Right ventricle myocardium inferior (tissue), 1 donor: ENCODE data around the gene DES. TPM values are rescaled to one million over a fixed set of nuclear protein-coding genes. Genes with fewer than 3 reads are reported as not detected.
A peak's percentile ranks its signal among the peaks of the same experiment; 100 is the strongest.

Source experiments
- ATAC-seq: fragments of 200-7000 bp; cut with Tn5 transposase; one replicate; pipeline ENCODE4 v1.9.1; 2020; ENCODE audit warnings: mild to moderate bottlenecking, moderate library complexity
- DNase-seq: peaks from one replicate; pipeline ENCODE4 v3.0.0; 2021; ENCODE audit errors: missing footprints
- intact Hi-C: fragments of 100-400 bp; cut with DNase I; formaldehyde crosslinking; loops from one replicate; pipeline ENCODE4 v1.11.0; 2022
- total RNA-seq: library from RNA; stranded (reverse); fragmentation: NEBNext Ultra II Directional; extraction: Animal tissue kit (Norgen Biotek cat#: 25700); gene quantifications from one replicate; pipeline ENCODE4 v1.2.1, GENCODE V29; 2021
- donor health status: DM: no; HTN: yes; CAD: no; lungs with severe emphysema.

Gene DES
- total RNA-seq, 1 donor from 2014 or later = 13,356 TPM

DNA sequence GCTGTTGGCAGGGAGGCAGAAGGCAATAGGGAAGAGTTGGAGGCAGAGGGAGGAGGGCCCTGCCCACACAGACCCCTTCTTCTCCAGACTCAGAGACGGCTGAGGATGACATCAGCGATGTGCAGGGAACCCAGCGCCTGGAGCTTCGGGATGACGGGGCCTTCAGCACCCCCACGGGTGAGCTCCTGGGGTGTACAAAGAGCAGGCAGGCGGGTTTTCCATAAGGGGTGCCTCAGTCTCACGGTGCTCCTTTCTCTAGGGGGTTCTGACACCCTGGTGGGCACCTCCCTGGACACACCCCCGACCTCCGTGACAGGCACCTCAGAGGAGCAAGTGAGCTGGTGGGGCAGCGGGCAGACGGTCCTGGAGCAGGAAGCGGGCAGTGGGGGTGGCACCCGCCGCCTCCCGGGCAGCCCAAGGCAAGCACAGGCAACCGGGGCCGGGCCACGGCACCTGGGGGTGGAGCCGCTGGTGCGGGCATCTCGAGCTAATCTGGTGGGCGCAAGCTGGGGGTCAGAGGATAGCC lies 26.5 kb downstream of the DES start:
- intact Hi-C loops = no loop called here
- ATAC-seq = no peak
- no peak for DNase-seq

DNA sequence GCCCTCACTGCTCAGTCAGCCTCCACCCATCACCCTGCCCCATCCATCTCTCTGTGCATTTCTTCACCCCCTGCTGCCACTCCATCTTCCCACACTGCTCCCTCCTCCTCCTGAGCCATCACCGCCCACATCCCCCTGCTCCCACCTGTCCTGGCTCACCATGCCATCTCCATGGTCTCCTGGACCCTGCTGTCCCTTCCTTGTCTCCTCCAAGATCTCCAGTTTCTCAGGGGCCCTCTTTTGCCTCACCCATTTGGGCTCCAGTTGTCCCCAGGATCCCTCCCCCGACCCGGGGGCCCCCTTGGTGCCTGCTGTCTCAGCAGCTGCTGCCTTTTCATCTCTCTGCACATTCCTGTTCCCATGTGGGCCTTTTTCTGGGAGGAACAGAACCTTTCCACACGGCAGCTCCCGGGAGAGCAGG lies 27.1 kb downstream of the DES start:
- intact Hi-C loops = no loop called here
- DNase-seq = no peak
- no peak for ATAC-seq

DNA sequence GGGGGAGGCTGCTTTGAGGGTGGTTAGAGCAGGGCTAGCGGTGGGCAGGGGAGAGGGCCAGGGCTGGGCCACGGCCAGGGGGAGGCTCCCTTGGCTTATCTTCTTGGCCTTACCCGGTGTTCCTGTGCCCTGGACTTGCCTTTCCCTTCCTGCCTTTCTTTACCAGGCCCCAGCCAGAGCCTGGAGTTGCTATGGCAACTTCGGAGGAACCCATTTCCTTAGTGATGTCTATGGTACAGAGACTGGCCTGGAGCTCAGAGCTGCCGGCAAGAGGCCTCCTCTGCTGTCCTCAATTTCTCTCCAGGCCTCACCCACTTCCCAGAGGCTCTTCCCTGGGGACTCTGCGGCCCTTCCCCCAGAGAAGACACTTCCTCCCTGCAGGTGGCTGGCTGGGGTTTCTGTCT lies 27.9 kb downstream of the DES start:
- intact Hi-C loops = no loop called here
- DNase-seq (no peak), ATAC-seq (peak; percentile 65)

DNA sequence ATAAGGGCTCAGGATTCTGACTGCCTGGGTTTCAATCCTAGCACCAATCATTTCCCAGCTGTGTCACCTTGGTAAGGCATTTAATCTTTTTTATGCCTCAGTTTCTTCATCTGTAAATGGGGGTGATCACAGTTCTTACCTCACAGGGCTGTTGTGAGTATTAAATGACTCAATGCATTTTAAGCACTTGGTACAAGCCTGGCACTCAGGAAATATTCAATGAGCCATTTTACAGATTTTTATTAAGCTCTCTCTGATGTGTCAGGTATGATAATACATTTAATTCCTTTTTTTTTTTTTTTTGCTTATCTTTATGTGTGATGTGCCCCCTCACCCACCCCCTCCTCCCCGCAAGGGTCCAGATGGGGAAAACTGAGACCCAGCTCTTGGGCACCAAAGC lies 28.5 kb downstream of the DES start:
- intact Hi-C loops = no loop called here
- ATAC-seq (no peak), DNase-seq (no peak)

DNA sequence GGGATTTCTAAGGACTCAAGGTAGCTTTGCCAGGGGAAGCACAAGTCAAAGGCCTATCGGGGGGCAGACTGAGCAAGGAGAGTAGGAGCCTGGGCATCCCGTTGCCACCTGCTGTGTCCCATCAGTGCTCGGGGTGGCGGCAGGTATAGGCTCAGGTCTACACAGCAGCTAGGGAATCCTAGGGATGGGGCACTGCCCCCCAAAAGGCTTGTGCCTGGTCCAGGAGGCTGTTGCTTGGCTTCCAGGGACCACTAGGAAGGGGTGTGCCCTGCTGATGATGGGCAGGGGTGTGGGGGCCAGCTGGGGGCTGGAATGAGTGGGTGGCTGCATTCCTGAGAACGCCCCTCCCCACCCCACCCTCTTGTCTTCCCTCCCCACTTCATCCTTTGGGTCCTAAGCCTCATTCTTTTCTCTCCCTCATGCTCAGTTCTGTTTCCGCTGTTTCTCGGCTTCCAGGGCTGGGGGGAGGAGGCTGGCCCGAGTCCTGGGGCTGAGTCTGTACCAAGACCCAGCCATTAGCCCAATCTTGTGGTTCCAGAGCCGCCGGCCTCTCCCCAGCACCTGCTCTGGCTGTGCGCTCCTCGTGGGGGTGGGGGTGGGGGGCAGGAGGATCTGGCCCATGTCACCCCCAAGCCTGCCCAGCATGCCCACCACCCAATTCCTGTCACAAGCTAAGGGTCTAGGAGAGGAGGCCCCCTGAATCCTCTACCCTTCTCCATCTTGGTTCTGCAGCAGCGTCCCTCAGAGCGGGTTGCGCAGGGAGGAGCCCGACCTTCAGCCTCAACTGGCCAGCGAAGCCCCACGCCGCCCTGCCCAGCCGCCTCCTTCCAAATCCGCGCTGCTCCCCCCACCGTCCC lies 29.3 kb downstream of the DES start:
- no peak for DNase-seq
- intact Hi-C loops = no loop called here

DNA sequence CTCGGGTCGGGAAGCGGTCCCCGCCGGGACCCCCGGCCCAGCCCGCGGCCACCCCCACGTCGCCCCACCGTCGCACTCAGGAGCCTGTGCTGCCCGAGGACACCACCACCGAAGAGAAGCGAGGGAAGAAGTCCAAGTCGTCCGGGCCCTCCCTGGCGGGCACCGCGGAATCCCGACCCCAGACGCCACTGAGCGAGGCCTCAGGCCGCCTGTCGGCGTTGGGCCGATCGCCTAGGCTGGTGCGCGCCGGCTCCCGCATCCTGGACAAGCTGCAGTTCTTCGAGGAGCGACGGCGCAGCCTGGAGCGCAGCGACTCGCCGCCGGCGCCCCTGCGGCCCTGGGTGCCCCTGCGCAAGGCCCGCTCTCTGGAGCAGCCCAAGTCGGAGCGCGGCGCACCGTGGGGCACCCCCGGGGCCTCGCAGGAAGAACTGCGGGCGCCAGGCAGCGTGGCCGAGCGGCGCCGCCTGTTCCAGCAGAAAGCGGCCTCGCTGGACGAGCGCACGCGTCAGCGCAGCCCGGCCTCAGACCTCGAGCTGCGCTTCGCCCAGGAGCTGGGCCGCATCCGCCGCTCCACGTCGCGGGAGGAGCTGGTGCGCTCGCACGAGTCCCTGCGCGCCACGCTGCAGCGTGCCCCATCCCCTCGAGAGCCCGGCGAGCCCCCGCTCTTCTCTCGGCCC lies 30.1 kb downstream of the DES start:
- no peak for ATAC-seq
- no peak for DNase-seq
- intact Hi-C loops = no loop called here

More for the DNA sequence above, 29.3 kb downstream of the DES start:
- ATAC-seq = no peak

DNA sequence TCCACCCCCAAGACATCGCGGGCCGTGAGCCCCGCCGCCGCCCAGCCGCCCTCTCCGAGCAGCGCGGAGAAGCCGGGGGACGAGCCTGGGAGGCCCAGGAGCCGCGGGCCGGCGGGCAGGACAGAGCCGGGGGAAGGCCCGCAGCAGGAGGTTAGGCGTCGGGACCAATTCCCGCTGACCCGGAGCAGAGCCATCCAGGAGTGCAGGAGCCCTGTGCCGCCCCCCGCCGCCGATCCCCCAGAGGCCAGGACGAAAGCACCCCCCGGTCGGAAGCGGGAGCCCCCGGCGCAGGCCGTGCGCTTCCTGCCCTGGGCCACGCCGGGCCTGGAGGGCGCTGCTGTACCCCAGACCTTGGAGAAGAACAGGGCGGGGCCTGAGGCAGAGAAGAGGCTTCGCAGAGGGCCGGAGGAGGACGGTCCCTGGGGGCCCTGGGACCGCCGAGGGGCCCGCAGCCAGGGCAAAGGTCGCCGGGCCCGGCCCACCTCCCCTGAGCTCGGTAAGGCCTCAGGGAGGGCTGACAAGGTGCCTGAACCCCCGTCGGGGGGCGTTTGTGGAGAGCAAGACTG lies 30.7 kb downstream of the DES start:
- ATAC-seq (no peak), DNase-seq (no peak)
- intact Hi-C loops = no loop called here

DNA sequence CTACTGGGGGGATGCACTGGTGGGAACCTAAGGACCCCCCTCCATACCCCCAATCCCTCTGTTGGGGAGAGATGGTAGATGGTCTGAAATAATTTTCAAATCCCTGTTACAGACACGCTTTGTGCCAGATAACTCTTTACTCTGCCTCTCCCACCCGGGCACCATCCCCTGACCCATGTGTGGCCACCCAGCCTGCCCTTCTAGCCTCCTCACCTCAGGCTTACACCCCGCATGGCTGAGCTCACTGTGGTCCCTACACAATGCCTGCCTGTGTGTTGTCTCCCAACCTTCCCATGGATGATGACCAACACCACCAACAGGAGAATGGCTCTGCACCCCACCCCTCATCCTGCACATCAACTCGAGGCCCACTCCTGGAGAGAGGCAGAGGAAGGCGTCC lies 31.4 kb downstream of the DES start:
- no peak for DNase-seq
- intact Hi-C loops = no loop called here
- no peak for ATAC-seq

DNA sequence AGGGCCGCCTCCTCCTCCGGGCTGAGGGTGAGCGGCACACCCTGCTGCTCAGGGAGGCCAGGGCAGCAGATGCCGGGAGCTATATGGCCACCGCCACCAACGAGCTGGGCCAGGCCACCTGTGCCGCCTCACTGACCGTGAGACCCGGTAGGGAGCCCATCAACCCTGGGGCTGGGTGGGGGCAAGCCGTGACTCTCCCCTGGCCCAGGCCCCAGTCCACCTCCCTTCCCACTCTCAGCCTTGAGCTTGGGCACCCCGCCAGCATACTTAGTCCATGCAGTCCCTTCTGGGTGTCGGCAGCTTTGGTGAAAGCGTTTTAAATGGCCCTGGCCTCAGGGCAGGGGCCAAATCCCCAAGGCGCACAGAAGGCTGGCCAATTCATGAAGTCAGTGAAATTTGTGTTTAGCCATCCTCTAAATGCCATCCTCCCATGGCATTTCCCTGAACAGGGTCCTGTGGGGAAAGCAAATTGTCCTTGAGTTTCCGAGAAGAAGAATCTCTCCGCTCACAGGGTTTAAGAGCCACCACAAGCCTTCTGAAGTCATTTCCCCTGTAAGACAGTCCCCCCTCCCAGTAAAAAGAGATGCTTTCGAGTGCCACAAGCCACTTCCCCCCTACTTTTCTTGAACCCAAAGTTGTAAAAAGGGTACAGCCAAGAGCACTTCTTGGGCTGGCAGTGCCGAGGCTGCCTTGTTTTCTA lies 33.6 kb downstream of the DES start:
- DNase-seq = peak; percentile 85
- intact Hi-C loops = loop anchor here (2.0 kb wide), 1 partner anchor 17 kb away; the partner anchor contains the start of gene SPEG
- peak; percentile 38 for ATAC-seq

DNA sequence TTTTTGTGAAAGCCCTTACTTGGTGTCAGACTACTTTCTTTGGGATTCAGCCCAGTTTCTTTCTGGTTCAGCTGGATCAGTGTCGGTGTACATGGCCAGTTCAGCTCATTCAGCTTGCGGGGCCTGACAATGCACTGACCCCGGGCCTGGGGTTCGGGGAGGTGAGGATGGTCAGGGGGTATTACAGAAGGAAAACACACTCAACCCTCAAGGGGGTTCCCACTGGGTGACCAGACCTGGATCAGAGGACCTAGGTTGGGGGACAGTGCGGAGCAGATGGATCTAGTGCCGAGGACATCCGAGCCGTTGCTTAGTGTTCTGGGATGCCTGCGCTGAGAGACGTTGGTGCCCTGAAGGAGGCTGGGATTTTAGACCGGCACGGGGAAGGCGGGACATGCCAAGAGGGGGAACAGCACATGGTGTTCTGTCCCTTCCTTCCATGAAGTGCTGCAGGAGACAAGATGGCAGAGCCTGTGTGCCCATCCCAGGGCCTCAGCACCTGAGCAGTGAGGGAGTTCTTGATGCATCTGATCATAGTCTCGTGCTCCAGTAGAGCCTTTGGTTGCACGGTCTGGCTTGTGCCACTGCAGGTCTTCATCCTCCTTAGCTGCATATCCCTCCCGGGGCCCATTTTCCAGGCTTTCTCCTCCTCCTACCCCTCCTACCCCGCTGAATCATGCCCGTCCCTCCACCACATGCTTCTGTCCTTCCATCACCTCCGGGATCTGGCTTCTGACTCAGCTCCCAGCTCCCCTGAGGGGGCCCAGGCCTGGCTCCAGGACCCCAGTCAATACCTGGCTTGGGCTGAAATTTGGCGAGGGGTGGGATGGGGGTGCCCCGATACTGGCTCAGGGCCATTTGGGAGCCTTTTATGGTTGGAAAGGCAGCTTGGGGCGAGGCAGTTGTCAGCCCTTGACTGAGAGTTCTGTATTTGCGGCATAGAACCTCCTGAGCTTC lies 34.5 kb downstream of the DES start:
- DNase-seq = no peak
- intact Hi-C loops = loop anchor here (2.0 kb wide), 1 partner anchor 18 kb away; the partner anchor contains the start of gene SPEG
- peak; percentile 63 for ATAC-seq

DNA sequence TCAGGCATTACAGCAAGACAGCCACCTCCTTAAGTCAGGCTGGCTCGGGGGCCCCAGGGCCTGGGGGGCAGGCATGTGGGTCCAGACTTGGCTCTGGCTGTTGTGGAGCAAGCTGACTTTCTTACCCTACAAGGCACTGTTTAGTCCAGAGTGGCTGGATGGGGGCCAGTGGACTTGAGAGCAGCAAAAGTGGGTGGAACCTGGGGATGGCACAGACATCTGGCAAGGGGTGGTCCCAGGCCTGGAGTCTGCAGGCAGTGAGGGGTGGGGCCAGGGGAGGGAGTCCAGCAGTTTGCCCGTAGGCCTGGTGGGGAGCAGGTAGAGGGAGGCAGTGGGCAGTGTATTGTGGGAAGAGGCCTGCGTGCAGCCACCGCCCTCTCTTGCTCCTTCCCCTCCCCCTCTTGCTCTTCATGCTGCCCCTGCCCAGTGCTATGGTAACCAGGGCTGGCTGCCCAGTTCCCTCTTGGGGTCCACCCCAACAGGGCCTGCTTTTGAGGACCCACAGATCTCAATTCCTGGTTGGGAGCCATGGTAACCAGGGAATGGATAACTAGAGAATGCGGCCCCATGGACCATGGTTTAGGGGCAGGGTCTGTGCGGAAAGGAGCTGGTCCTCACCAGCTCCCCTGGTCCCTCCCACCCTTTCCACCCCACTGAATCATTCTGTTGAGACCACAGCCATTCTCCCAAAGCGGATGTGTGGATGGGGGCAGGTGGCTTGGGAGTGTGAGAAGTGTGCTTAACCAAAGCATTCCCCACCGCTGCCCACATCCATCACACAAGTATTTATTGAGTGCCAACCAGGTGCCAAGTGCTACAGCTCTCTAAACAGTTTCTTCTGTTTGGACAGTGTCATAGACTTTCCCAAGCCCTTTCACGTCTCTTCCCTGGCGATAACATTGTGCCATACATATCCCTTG lies 35.8 kb downstream of the DES start:
- intact Hi-C loops = loop anchor here (2.0 kb wide), 1 partner anchor 19 kb away; the partner anchor contains the start of gene SPEG
- DNase-seq (peak; percentile 83), ATAC-seq (peak; percentile 57)

DNA sequence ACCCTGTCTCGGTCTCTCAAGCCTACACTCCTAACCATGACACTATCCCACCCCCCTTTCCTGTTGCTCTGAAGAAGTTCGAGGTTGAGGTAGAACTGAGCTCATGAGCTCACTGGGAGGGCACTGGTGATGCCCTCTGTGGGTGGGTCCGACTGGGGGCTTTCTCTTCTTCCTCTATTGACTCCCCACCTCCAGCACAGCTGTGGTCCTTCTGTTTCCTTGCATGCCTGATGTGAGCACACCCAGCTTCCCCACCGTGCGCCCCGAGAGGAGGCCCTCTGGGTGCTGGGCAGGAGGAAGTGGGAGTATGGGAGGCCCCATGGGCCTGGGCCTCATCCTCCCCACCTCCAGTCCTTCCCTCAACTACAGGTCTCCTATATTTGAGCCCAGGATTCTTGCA lies 37.4 kb downstream of the DES start:
- DNase-seq (no peak), ATAC-seq (no peak)
- intact Hi-C loops = no loop called here

DNA sequence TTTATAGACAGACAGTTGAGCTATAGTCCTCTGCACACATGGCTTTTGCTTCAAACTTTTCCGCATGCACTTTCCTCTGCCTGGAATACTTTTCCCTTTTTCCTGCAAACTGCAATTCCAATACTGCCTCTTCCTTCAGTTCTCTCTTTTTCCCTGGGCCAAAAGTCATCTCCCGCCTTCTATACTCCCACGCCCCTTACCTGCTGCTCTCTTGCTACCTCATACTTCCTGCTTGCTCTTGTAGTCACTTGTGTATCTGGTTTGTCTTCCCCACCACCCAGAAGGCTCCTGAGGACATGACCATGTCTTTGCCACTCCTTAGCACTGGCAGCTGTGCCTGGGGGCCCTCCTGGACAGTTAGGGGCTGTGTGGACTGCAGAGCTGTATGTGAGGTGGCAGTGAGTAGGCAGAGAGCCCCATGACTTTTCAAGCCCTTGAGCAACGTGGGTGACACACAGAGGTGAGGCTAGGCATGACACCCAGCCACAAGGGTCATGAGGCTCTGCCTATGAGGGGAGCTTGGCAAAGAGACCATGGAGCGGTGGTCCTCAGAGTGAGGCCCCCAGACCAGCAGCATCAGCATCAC lies 39.7 kb downstream of the DES start:
- intact Hi-C loops = no loop called here
- no peak for ATAC-seq
- no peak for DNase-seq

DNA sequence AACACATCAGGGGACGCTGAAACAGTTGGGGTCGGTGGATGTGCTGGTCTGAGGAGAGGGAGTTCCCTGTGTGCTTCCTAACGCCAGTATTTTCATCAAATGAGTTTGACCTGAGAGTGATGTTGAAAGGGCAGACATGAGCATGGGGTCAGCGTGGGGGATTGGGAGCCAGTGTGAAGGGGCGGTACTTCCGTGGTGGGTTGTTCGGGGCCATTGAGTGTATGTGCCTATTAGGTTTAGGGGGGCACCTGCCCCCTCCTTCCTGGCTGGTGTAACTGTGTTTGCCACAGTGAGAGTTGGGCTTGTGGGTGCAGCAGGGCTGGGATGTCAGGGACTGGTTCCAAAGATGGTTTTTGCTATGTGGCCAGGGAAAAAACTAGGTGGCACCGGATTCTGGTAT lies 40.8 kb downstream of the DES start:
- no peak for ATAC-seq
- peak; percentile 50 for DNase-seq
- intact Hi-C loops = loop anchor here (1.0 kb wide), 1 partner anchor 71 kb away; no protein-coding TSS in a partner anchor

DNA sequence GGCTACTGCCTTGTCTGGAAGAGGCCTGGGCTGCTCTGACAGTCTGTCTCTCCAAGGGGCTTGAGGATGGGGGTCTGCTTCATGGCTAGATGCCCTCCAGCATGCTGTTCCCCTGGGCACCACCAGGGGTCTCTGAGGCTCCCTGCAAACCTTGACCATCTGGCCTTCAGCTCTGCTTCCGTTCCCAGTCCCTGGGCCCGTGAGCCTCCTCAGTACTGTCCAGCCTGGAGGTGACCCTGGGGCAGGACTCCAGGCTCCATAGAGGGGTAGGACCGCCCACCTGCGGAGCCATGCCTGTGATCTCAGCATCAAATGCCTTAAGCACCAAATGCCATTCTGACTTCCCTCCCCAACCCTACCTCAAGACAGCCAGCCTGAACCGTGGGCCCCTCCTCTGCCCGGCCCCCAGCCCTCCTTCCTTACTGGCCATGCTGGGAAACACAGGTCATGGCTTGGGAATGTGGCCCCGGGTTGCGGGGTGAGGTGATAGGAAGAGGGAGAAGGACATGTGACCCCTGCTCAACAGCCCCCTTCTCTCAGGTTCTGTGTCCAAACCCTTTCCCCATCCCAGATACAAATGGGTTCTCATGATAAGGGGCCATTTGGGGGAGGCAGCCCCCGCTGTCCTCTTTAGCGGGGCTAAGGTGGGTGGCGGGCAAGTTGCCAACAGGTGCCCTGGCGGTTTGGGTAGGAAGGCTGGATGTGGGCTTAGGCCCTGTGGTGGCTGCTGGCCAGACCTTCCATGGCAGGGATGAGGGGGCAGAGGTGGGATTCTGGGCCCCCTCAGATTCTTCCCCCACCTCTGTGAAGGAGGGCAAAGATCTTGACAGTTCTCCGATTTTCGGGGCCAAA lies 41.5 kb downstream of the DES start:
- intact Hi-C loops = loop anchor here (1.0 to 5.0 kb wide), 3 partner anchors 19 to 71 kb away; no protein-coding TSS in a partner anchor
- DNase-seq (peak; percentile 76), ATAC-seq (peak; percentile 62)
